Measurements from ENCODE around the gene TUBB1.

TUBB1 gene

DNA sequence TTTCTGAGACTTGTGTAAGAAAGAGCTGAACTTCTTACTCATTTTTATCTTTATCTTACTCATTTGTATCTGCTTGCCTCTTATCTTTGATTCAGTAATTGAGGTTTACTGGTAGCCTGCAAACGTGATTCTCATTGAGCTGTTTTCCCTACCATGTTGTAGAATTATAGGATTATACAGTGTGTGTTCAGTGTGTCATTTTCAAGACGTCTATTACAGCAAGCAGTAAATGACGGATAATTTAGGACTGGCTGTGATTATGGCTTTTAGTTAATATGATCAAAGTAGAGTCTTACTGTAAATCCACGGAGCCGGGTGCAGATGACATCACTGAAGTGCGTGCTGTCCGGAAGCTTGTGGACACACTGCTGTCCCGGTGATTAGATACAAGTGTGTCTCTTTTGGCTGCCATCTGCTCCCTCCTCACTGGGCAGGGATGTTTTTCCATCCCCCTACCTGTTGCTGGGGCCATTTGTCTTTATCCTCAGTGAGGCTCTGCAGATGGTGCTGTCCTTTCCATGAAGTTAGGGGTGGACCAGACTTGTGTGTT lies 32.2 kb upstream of the TUBB1 start:
- Histone ChIP-seq H3K27ac (no peak overlapping the region), H3K4me1 (peaks cover 24 to 35% (median 32%) of the 10 kb centered on the region in 10 experiments), H4K20me1 (peaks cover 39 to 94% (median 76%) of the 10 kb centered on the region in 11 experiments; a peak in 21 of 22 replicates), H3K9me3 (replicated peaks in 1 of 11) (no peaks in the 10 kb centered on the region), H3K27me3 (no peaks in the 10 kb centered on the region), H3K36me3 (peaks cover 62 to 92% (median 80%) of the 10 kb centered on the region in 11 experiments), H3K9ac (no peak overlapping the region), H3K4me3 (no peak overlapping the region), H3K4me2 (no peak overlapping the region)
- TF ChIP-seq Cebpa-rat (IDR thresholded peaks at IDR 0.05), result no peak

DNA sequence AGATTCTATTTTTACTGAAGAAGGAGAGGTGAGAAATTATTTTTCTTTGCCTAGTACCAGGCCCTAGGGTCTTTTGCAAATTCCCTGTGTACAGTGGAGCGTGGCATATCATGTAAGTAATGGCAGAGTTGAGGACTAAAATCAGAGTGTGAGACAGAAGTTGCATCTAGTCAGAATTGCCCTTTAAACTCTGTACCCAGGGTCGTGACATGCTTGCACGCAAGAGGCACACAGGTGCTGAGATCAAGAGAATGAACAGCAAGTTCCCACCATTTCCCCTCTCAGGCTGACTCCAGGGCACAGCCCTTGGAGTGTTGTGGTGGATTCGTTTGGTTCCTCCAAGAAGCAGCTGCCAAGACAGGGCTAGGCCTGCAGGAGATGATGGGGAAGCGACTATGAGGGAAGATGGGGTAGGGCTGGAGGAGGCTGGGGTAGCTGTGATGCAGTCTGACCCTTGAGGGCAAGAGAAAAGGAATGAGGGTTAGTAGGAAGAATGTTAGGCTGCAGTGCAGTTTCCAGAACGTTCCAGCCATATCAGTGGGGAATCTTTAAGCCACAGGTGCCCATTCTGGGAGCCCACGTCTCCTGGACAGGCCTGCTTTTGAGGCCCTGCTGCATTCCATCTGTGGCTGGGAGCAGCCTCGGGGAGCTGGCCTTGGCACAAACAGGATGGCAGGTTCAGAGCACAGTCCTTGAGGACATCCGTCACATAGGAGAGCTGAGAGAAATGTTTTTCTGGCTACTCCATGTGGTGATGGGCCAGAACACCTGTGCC lies 31.3 kb upstream of the TUBB1 start:
- Histone ChIP-seq H3K4me3 (no peak overlapping the region), H3K36me3 (peaks cover 71 to 95% (median 90%) of the 10 kb centered on the region in 11 experiments), H3K4me1 (peaks cover 14 to 26% (median 23%) of the 10 kb centered on the region in 10 experiments), H3K4me2 (no peak overlapping the region), H3K27ac (no peak overlapping the region), H3K27me3 (no peaks in the 10 kb centered on the region), H4K20me1 (peaks cover 48 to 94% (median 84%) of the 10 kb centered on the region in 11 experiments; a peak in 21 of 22 replicates), H3K9ac (no peak overlapping the region), H3K9me3 (replicated peaks in 1 of 11) (no peaks in the 10 kb centered on the region)
- TF ChIP-seq Cebpa-rat (IDR thresholded peaks at IDR 0.05), result no peak

DNA sequence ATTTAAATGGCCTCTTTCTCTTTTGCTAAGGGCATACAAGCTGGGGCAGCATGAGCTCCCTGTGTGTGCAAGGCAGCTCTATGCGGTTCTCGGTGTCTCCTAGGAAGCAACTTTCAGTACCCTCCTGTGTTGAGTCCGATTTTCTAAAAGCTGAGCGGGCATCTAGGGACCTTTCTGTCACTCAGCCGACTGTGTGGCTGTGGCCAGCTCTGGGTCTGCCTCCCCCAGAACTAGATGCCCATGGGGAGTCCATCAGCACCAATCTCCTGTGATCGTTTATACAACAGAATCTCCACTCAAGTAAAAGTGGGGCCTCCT lies 30.7 kb upstream of the TUBB1 start:
- no peak overlapping the region for H3K4me3 ChIP-seq
- no peaks in the 10 kb centered on the region for H3K27me3 ChIP-seq
- peaks cover 9 to 20% (median 17%) of the 10 kb centered on the region in 10 experiments for H3K4me1 ChIP-seq
- no peak for TF ChIP-seq Cebpa-rat (IDR thresholded peaks at IDR 0.05)
- no peak overlapping the region for H3K9ac ChIP-seq
- no peaks in the 10 kb centered on the region for H3K9me3 ChIP-seq (replicated peaks in 1 of 11)
- H4K20me1 ChIP-seq, result peaks cover 54 to 94% (median 85%) of the 10 kb centered on the region in 11 experiments; a peak in 21 of 22 replicates
- H3K27ac ChIP-seq, result no peak overlapping the region
- H3K4me2 ChIP-seq, result no peak overlapping the region
- H3K36me3 ChIP-seq, result peaks cover 77 to 100% (median 95%) of the 10 kb centered on the region in 11 experiments

DNA sequence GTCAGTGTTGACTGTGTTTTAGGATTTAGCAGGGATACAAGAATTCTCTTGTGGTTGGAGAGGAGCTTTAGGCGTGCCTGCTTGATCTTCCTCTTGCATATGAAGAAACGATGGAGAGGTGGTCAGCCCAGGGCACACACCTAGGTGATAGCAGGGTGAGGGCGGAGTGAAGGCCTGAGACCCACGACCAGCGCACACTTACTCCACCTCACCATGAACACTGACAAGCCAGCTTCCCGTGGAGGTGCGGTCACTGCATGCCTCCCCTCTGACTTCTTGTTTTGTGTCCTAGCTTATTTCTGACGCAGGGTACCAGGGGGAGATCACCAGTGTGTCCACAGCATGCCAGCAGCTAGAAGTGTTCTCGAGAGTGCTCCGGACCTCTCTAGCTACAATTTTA lies 30.0 kb upstream of the TUBB1 start:
- H3K27me3 ChIP-seq, result no peaks in the 10 kb centered on the region
- no peak overlapping the region for H3K4me3 ChIP-seq
- no peaks in the 10 kb centered on the region for H3K9me3 ChIP-seq (replicated peaks in 1 of 11)
- peaks cover 53 to 94% (median 81%) of the 10 kb centered on the region in 11 experiments; a peak in 21 of 22 replicates for H4K20me1 ChIP-seq
- H3K4me2 ChIP-seq, result no peak overlapping the region
- H3K36me3 ChIP-seq, result peaks cover 83 to 100% (median 100%) of the 10 kb centered on the region in 11 experiments
- TF ChIP-seq Cebpa-rat (IDR thresholded peaks at IDR 0.05), result no peak
- peaks cover 2 to 20% (median 11%) of the 10 kb centered on the region in 10 experiments; a peak in 18 of 20 replicates for H3K4me1 ChIP-seq
- H3K9ac ChIP-seq, result no peak overlapping the region
- H3K27ac ChIP-seq, result no peak overlapping the region

DNA sequence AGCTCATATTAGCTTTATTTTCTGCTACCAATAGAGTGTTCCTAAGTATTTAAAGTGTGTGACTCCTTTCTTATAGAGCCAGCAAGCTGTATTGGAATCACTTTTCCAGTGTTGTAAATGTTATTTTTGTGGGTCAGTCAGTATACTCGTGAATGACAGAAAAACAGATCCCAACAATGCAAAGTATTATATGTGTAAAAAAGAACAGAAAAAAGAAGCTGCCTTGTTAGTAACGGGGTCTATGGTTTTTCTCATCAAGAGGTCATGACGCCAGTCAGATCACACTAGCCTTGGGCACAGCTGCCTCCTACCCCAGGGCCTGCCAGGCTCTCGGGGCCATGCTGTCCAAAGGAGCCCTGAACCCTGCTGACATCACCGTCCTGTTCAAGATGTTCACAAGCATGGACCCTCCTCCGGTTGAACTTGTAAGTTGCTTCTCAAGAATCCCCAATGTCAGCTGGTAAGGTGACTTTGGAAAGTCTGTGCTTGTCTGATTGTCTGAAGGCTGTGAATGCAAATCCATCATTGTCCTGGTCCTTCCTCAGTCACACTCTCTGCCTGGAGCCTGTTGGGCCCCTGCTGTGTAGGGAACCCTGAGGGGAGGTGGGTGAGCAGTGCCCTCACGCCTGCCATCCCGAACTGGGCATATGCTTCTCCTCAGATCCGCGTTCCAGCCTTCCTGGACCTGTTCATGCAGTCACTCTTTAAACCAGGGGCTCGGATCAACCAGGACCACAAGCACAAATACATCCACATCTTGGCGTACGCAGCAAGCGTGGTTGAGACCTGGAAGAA lies 28.4 kb upstream of the TUBB1 start:
- Histone ChIP-seq H3K27ac (no peak overlapping the region), H3K36me3 (peaks cover 99 to 100% (median 100%) of the 10 kb centered on the region in 11 experiments), H3K4me2 (no peak overlapping the region), H3K9ac (no peak overlapping the region), H4K20me1 (peaks cover 39 to 88% (median 66%) of the 10 kb centered on the region in 11 experiments; a peak in 21 of 22 replicates), H3K4me1 (peaks cover 0 to 13% (median 0%) of the 10 kb centered on the region in 10 experiments; a peak in 3 of 20 replicates), H3K4me3 (no peak overlapping the region), H3K27me3 (no peaks in the 10 kb centered on the region), H3K9me3 (replicated peaks in 1 of 11) (no peaks in the 10 kb centered on the region)
- TF ChIP-seq Cebpa-rat (IDR thresholded peaks at IDR 0.05), result no peak

DNA sequence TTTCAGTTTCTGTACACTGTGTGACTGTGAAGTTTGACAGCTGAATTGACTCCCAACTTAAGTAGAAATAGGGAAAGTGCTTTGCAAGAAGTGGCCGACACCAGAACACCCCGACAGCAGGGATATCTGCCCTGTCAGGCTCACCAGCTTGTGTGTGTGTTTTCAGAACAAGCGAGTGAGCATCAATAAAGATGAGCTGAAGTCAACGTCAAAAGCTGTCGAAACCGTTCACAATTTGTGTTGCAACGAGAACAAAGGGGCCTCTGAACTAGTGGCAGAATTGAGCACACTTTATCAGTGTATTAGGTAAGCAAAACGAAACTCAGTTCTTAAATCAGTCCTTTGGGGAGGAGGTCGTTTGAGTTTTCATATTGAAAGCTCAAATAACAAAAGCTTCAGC lies 27.5 kb upstream of the TUBB1 start:
- no peak overlapping the region for H3K9ac ChIP-seq
- peaks cover 99 to 100% (median 100%) of the 10 kb centered on the region in 11 experiments for H3K36me3 ChIP-seq
- H3K4me2 ChIP-seq, result no peak overlapping the region
- no peaks in the 10 kb centered on the region for H3K9me3 ChIP-seq (replicated peaks in 1 of 11)
- H3K4me3 ChIP-seq, result no peak overlapping the region
- no peak overlapping the region for H3K27ac ChIP-seq
- peaks cover 0 to 13% (median 0%) of the 10 kb centered on the region in 10 experiments; a peak in 3 of 20 replicates for H3K4me1 ChIP-seq
- TF ChIP-seq Cebpa-rat (IDR thresholded peaks at IDR 0.05), result no peak
- H3K27me3 ChIP-seq, result no peaks in the 10 kb centered on the region
- peaks cover 33 to 88% (median 57%) of the 10 kb centered on the region in 11 experiments; a peak in 21 of 22 replicates for H4K20me1 ChIP-seq

DNA sequence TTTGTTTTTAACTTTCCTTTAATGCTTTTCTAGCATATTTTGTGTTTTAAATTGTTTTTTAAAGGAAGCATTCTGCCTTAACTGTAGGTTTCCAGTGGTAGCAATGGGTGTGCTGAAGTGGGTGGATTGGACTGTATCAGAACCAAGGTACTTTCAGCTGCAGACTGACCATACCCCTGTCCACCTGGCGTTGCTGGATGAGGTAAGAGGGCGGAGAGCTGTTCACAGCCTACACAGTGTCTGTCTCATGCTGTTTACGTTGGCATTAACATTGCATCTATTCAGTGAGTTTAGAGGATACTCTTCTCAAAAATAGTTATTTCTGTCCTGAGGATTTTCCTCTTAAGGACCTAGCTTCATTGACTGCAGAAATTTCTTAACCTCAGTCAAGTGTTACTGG lies 26.3 kb upstream of the TUBB1 start:
- Histone ChIP-seq H3K9ac (no peak overlapping the region), H3K27me3 (no peaks in the 10 kb centered on the region), H3K36me3 (peaks cover 97 to 100% (median 100%) of the 10 kb centered on the region in 11 experiments), H3K4me2 (no peak overlapping the region), H4K20me1 (peaks cover 22 to 88% (median 63%) of the 10 kb centered on the region in 11 experiments; a peak in 21 of 22 replicates), H3K9me3 (replicated peaks in 1 of 11) (no peaks in the 10 kb centered on the region), H3K27ac (no peak overlapping the region), H3K4me1 (peaks cover 0 to 13% (median 0%) of the 10 kb centered on the region in 10 experiments; a peak in 3 of 20 replicates), H3K4me3 (no peak overlapping the region)
- TF ChIP-seq Cebpa-rat (IDR thresholded peaks at IDR 0.05), result no peak

DNA sequence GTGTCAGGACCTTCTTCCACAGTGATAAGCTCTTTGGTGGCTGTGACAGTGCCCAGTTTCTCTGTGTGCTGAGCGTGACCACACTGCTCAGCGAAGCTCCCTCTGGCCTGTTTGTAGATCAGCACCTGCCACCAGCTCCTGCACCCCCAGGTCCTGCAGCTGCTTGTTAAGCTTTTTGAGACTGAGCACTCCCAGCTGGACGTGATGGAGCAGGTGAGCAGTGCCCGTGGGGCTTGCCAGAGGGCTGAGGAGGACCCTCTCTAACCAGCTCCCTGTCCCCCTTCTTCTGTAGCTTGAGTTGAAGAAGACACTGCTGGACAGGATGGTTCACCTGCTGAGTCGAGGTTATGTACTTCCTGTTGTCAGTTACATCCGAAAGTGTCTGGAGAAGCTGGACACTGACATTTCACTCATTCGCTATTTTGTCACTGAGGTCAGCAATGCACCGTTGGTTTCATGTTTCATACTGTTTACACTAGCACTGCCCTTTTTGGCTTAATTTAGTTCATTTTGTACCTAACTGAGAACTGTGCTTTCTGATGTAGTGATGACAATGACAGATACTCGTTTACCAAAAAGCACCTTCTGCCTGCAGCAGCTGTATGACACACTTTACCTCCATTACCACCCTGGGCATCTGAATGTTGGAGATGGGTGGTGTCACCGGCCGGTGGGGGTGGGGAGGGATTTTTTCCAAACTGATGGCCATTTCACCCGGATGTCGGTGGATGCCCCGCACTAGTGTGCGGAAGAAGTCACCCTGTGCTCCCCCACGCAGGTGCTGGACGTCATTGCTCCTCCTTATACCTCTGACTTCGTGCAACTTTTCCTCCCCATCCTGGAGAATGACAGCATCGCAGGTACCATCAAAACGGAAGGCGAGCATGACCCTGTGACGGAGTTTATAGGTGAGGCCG lies 25.6 kb upstream of the TUBB1 start:
- Histone ChIP-seq H4K20me1 (peaks cover 19 to 88% (median 56%) of the 10 kb centered on the region in 11 experiments; a peak in 20 of 22 replicates), H3K27me3 (no peaks in the 10 kb centered on the region), H3K4me2 (no peak overlapping the region), H3K36me3 (peaks cover 90 to 100% (median 95%) of the 10 kb centered on the region in 11 experiments), H3K27ac (no peak overlapping the region), H3K4me3 (no peak overlapping the region), H3K4me1 (peaks cover 0 to 13% (median 0%) of the 10 kb centered on the region in 10 experiments; a peak in 3 of 20 replicates), H3K9ac (no peak overlapping the region), H3K9me3 (replicated peaks in 1 of 11) (no peaks in the 10 kb centered on the region)
- TF ChIP-seq Cebpa-rat (IDR thresholded peaks at IDR 0.05), result no peak
